ENCODE measurements around the gene LRRC34. TPM values are rescaled to one million over a fixed set of nuclear protein-coding genes. Genes with fewer than 3 reads are reported as not detected.

The LRRC34 gene
- total RNA-seq: 1 to 10 TPM in 2 of 4 donors, not detected in 2; 1.3 to 1.9 TPM

GRCh38 chr3:169812332-169813235, at the start of gene LRRC34, which contains the start of gene LRRIQ4:
TSS of gene LRRC34 (minus strand) at chr3:169812904. CDS start at chr3:169812548, 356 bp downstream.
TSS of gene LRRIQ4 (plus strand) at chr3:169812870. CDS start at chr3:169821922, 9,052 bp downstream.
- intact Hi-C loops (cut with DNase I; ENCODE audit: low total_unique reads): no loop called here
- in situ Hi-C loops (cut with MboI; ENCODE audit: low pct_ligation_motif_present in 1 of 4, low pct_unique_long_range_greater_than_20kb in 1 of 4, low sequenced_read_pairs in 3 of 4): no loop called here
- no peak for TF ChIP-seq POLR2AphosphoS5 (IDR thresholded peaks at IDR 0.05)

GRCh38 chr3:169861871-169862270, 49.2 kb upstream of the LRRC34 start:
- DNase-seq: no peak
- Histone ChIP-seq H3K27me3 (no peaks in the 10 kb centered on the region), H3K27ac (no peak overlapping the region), H3K4me1 (peaks cover 0 to 38% (median 6%) of the 10 kb centered on the region in 4 donors), H3K4me3 (no peak overlapping the region), H3K9me3 (no peaks in the 10 kb centered on the region), H3K36me3 (peaks cover 0 to 8% (median 0%) of the 10 kb centered on the region in 4 donors)
- in situ Hi-C loops (cut with MboI; ENCODE audit: low pct_ligation_motif_present in 1 of 4, low pct_unique_long_range_greater_than_20kb in 1 of 4, low sequenced_read_pairs in 3 of 4): loop anchor here in 1 of 4 donors (25.0 kb wide), 1 partner anchor 100 kb away; the partner anchor contains the start of gene SEC62
- intact Hi-C loops (cut with DNase I; ENCODE audit: low total_unique reads): loop anchor here (10.0 kb wide), 1 partner anchor 103 kb away; the partner anchor contains the start of gene SEC62
- TF ChIP-seq POLR2AphosphoS5 (IDR thresholded peaks at IDR 0.05) (no peak), EP300 (IDR thresholded peaks at IDR 0.05; ENCODE audit: low read depth) (no peak), POLR2A (IDR thresholded peaks at IDR 0.05) (no peak)
- WGBS, 2 donors (ENCODE audit: low coverage in 1 of 2): 80% methylated on average over 3 to 5 of the region's 5 CpGs

More at GRCh38 chr3:169812332-169813235, at the start of gene LRRC34, which contains the start of gene LRRIQ4:
- DNase-seq: peak; percentile 82
- peaks cover 0 to 30% (median 14%) of the 10 kb centered on the region in 4 donors for H3K4me1 ChIP-seq
- peak within 1 kb of the TSS; percentile 67 to 77 (median 74) for H3K27ac ChIP-seq
- H3K27me3 ChIP-seq: no peaks in the 10 kb centered on the region
- H3K9me3 ChIP-seq: peaks cover 0 to 9% of the 10 kb centered on the region in 2 donors
- H3K4me3 ChIP-seq: peak within 1 kb of the TSS; percentile 30 to 64 (median 51)
- no peaks in the 10 kb centered on the region for H3K36me3 ChIP-seq
- WGBS, 2 donors (ENCODE audit: low coverage in 1 of 2): 4 to 19% methylated on average over 6 to 54 of the region's 56 CpGs

- intact Hi-C loops (cut with DNase I; ENCODE audit: low total_unique reads) (no loop called here), in situ Hi-C loops (cut with MboI; ENCODE audit: low pct_ligation_motif_present in 1 of 4, low pct_unique_long_range_greater_than_20kb in 1 of 4, low sequenced_read_pairs in 3 of 4) (loop anchor here in 1 of 4 donors (25.0 kb wide), 1 partner anchor 104 kb away; the partner anchor contains the start of gene SEC62)
- TF ChIP-seq POLR2AphosphoS5 (IDR thresholded peaks at IDR 0.05) (no peak), CTCF (IDR thresholded peaks at IDR 0.05) (no peak), EP300 (IDR thresholded peaks at IDR 0.05; ENCODE audit: low read depth) (no peak), POLR2A (IDR thresholded peaks at IDR 0.05) (no peak)
- Histone ChIP-seq H3K4me3 (no peak overlapping the region), H3K27me3 (no peaks in the 10 kb centered on the region), H3K36me3 (peaks cover 0 to 15% (median 0%) of the 10 kb centered on the region in 4 donors), H3K27ac (no peak overlapping the region), H3K4me1 (peaks cover 0 to under 1% (median 0%) of the 10 kb centered on the region in 4 donors), H3K9me3 (no peaks in the 10 kb centered on the region)
- WGBS, 2 donors (ENCODE audit: low coverage in 1 of 2): 81 to 83% methylated on average over 1 to 2 of the region's 2 CpGs
- DNase-seq: no peak
These were observed 45.1 kb upstream of the LRRC34 start for GRCh38 chr3:169857811-169858210.

- Histone ChIP-seq H3K9me3 (no peaks in the 10 kb centered on the region), H3K36me3 (peaks cover 0 to 10% (median 4%) of the 10 kb centered on the region in 4 donors), H3K4me3 (no peak overlapping the region), H3K27me3 (no peaks in the 10 kb centered on the region), H3K4me1 (no peaks in the 10 kb centered on the region), H3K27ac (no peak overlapping the region)
- intact Hi-C loops (cut with DNase I; ENCODE audit: low total_unique reads) (no loop called here), in situ Hi-C loops (cut with MboI; ENCODE audit: low pct_ligation_motif_present in 1 of 4, low pct_unique_long_range_greater_than_20kb in 1 of 4, low sequenced_read_pairs in 3 of 4) (loop anchor here in 1 of 4 donors (25.0 kb wide), 1 partner anchor 107 kb away; the partner anchor contains the start of gene SEC62)
- WGBS, 2 donors (ENCODE audit: low coverage in 1 of 2): 96 to 97% methylated on average over 3 of the region's 3 CpGs
- no peak for DNase-seq
- TF ChIP-seq CTCF (IDR thresholded peaks at IDR 0.05): no peak
- TF ChIP-seq POLR2AphosphoS5 (IDR thresholded peaks at IDR 0.05): no peak
- TF ChIP-seq EP300 (IDR thresholded peaks at IDR 0.05; ENCODE audit: low read depth): no peak
- no peak for TF ChIP-seq POLR2A (IDR thresholded peaks at IDR 0.05)
These were observed 42.8 kb upstream of the LRRC34 start for GRCh38 chr3:169855514-169855913.

GRCh38 chr3:169850618-169851017, 37.9 kb upstream of the LRRC34 start:
- H3K9me3 ChIP-seq: no peaks in the 10 kb centered on the region
- H3K36me3 ChIP-seq: peaks cover 0 to 7% (median 3%) of the 10 kb centered on the region in 4 donors
- H3K4me3 ChIP-seq: no peak overlapping the region
- H3K27ac ChIP-seq: no peak overlapping the region
- in situ Hi-C loops (cut with MboI; ENCODE audit: low pct_ligation_motif_present in 1 of 4, low pct_unique_long_range_greater_than_20kb in 1 of 4, low sequenced_read_pairs in 3 of 4) (loop anchor here in 1 of 4 donors (25.0 kb wide), 1 partner anchor 112 kb away; the partner anchor contains the start of gene SEC62), intact Hi-C loops (cut with DNase I; ENCODE audit: low total_unique reads) (no loop called here)
- DNase-seq: no peak
- H3K27me3 ChIP-seq: no peaks in the 10 kb centered on the region
- TF ChIP-seq POLR2AphosphoS5 (IDR thresholded peaks at IDR 0.05): no peak
- no peak for TF ChIP-seq POLR2A (IDR thresholded peaks at IDR 0.05)
- no peak for TF ChIP-seq CTCF (IDR thresholded peaks at IDR 0.05)
- no peak for TF ChIP-seq EP300 (IDR thresholded peaks at IDR 0.05; ENCODE audit: low read depth)
- no peaks in the 10 kb centered on the region for H3K4me1 ChIP-seq

Data from transverse colon (tissue), 4 donors.